GM10248 (cell line): ENCODE results near the gene PCNX2.

Experiments
- CTCF ChIA-PET: fragments of 300-600 bp; sonication (Branson Sonifier 250); formaldehyde crosslinking; extraction: SDS; loops from one replicate; lab custom pipeline; 2021; ENCODE audit warnings: antibody characterized with exemption; lab: Yijun Ruan, JAX
- POLR2A ChIA-PET: fragments of 350-650 bp; sonication (Branson Sonifier 250); formaldehyde crosslinking; extraction: SDS; loops from one replicate; lab custom pipeline; 2020; ENCODE audit warnings: antibody characterized with exemption; lab: Yijun Ruan, JAX
- DNase-seq: peaks from one replicate; pipeline ENCODE4 v3.0.0; 2012; ENCODE audit errors: extremely low spot score
- TF ChIP-seq, protein P1 (sequence below): IDR thresholded peaks from 2 replicates; pipeline ENCODE4 v1.5.1; 2012; ENCODE audit warnings: mild to moderate bottlenecking, low read depth; ENCODE audit errors: extremely low read depth, missing control alignments, control extremely low read depth

Gene PCNX2

DNA sequence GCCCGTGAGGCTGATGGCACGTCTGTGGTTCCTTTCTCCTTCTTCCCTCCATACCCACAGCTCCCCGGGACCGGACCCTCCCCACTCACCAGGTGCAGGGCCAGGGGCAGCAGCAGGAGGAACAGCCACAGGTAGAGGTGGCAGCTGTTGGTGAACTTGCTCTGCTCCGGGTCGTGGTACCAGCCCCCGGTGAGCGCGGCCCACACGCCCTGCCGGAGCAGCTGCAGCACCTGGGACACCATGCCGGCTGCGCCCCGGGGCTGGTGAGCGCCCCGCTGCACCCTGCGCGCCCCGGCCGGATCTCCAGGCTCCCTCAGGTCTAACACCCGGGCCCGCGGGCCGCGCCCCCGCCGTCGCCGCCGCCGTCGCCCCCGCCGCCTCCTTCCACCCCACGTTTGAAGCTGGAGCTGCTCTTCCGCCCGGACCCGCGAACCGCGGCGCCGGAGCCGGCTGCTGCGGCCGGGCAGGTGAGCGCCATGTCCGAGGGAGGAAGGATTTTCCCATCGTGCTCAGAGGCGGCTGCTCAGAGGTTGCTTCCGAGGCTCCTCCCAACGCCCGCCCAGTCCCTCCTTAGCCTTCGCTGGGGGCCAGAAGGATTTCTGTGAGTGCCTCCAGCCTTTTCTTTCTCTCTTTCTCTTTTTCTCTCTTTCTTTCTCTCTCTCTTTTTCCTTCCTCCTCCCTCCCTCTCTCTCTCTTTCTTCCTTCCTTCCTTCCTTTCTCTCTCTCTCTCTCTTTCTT is at the start of gene PCNX2:
Gene PCNX2 (minus strand): TSS at position 489 of the 738 bp plus-strand sequence. CDS start 247 bp downstream, at position 242.
- TF ChIP-seq, protein P1, sequence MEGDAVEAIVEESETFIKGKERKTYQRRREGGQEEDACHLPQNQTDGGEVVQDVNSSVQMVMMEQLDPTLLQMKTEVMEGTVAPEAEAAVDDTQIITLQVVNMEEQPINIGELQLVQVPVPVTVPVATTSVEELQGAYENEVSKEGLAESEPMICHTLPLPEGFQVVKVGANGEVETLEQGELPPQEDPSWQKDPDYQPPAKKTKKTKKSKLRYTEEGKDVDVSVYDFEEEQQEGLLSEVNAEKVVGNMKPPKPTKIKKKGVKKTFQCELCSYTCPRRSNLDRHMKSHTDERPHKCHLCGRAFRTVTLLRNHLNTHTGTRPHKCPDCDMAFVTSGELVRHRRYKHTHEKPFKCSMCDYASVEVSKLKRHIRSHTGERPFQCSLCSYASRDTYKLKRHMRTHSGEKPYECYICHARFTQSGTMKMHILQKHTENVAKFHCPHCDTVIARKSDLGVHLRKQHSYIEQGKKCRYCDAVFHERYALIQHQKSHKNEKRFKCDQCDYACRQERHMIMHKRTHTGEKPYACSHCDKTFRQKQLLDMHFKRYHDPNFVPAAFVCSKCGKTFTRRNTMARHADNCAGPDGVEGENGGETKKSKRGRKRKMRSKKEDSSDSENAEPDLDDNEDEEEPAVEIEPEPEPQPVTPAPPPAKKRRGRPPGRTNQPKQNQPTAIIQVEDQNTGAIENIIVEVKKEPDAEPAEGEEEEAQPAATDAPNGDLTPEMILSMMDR, result no peak
- POLR2A ChIA-PET, result no interaction called here
- CTCF ChIA-PET, result interaction anchor here (0.8 to 3.0 kb wide), 3 partner anchors 10 to 519 kb away, joined by 3 to 14 read pairs (median 3); no protein-coding TSS in a partner anchor
- peak; percentile 84 for DNase-seq

DNA sequence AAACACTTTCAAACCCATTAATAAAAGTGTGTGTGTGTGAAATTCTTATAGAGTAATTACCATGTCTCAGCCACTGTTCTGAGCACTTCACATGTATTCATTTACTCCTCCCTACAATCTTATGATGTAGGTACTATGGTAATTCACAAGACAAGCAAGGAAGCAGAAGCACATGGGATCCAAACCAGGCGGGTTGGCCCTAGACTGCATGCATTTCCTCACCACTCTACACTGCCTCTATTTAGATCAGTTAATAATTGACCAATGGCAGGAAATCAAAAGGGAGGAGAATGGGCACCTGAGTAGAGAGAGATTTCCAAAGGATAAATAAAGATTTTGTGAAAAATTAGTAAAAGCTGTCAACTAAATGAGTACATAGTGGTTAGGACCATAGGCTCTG is 47.7 kb upstream of the PCNX2 start:
- ChIA-PET CTCF (no interaction called here), POLR2A (no interaction called here)
- TF ChIP-seq, protein P1, result no peak
- no peak for DNase-seq

DNA sequence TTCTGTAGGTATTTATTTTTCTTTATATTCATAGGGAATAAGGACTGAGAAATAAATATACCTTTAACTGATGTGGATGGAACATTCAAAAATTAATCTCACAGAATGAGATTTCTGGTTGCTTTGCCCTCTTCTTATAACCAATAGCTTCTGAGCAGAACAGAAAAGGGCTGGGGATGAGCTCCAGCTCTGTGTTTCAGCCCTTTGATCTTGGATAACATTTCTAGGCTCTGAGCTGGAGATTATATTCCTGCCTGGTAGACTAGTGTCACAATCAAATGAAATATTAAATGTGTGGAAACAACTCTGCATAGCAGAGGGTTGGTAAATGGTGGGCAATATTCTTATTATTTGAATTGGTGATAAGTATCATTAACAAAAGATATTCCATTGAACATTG is 46.6 kb upstream of the PCNX2 start:
- CTCF ChIA-PET, result interaction anchor here (1.4 kb wide), 1 partner anchor 10 kb away, joined by 5 read pairs; no protein-coding TSS in a partner anchor
- TF ChIP-seq, protein P1, result no peak
- DNase-seq, result no peak
- POLR2A ChIA-PET, result no interaction called here

- ChIA-PET POLR2A (no interaction called here), CTCF (interaction anchor here (1.4 kb wide), 1 partner anchor 11 kb away, joined by 5 read pairs; no protein-coding TSS in a partner anchor)
- TF ChIP-seq, protein P1, result no peak
- DNase-seq, result no peak
These were observed 45.5 kb upstream of the PCNX2 start for GRCh38 chr1:233340966-233341516.

DNA sequence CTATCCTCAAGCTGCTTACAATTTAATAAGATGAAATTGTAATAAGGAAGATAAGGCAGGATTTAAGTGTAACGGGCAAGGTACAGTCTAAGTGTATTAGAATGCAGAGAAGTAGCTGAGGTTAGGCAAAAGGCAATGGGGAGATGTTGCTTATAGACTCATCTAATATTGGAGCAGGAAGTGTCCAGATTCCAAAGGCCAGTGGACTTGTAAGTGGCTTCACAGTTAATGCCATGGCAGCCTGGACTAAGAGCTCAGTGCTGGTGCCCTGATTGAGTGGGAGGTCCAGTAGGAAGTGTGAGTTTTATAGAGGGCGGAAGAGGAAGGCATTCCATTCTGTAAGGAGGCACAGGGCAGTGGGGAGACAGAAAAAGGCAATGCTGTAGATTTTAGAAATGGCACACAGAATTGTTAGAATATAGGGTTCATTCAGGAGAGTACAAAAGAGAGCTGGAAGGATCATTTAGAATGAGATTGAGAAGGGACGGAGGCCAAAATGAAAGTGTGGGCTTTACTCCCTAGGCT is 44.6 kb upstream of the PCNX2 start:
- no peak for DNase-seq
- TF ChIP-seq, protein P1, result no peak
- ChIA-PET POLR2A (no interaction called here), CTCF (interaction anchor here (0.8 to 0.9 kb wide), 2 partner anchors 12 to 35 kb away, joined by 3 read pairs; no protein-coding TSS in a partner anchor)

DNA sequence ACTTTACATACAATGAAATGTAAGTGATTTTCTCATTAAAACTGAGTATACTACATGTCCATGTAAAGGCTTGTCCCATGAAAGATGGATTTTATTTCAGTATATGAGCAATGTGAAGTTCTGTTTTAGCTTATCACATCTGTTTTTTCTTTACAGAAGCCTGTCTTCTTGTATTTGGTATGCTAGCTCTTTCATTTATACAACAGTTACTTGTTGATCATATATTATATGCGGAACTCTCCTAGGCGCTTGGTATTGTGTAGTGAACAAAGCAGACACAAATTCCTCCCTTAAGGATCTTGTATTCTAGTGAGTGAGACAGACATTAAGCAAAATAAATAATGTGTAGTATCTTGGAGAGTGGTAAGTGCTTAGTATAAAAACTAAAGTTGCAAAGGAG is 42.6 kb upstream of the PCNX2 start:
- TF ChIP-seq, protein P1, result no peak
- no peak for DNase-seq
- ChIA-PET CTCF (interaction anchor here (1.1 kb wide), 1 partner anchor 21 kb away, joined by 3 read pairs; no protein-coding TSS in a partner anchor), POLR2A (no interaction called here)
